Trophoblast cell (in vitro differentiated cells and primary cell): Measurements from ENCODE around the gene SGTA.
A peak's percentile ranks its signal among the peaks of the same experiment; 100 is the strongest.

Experiments used
- DNase-seq, 2 donors: peaks; one replicate each; pipeline ENCODE4 v3.0.0-alpha.2; 2016
- H2AFZ ChIP-seq: 2 replicates; pipeline ENCODE4 v1.6.1; 2013; ENCODE audit warnings: low read length, moderate library complexity, mild to moderate bottlenecking; ENCODE audit not compliant: insufficient read depth, poor library complexity
- H2AK5ac ChIP-seq: 2 replicates; pipeline ENCODE4 v1.6.1; 2013; ENCODE audit warnings: mild to moderate bottlenecking, low read length
- H2BK120ac ChIP-seq: 2 replicates; pipeline ENCODE4 v1.6.1; 2013; ENCODE audit warnings: low read length, mild to moderate bottlenecking, moderate library complexity; ENCODE audit not compliant: insufficient read depth, poor library complexity
- H2BK12ac ChIP-seq: 2 replicates; pipeline ENCODE4 v1.6.1; 2013; ENCODE audit warnings: mild to moderate bottlenecking, low read length, moderate library complexity
- H2BK5ac ChIP-seq: 2 replicates; pipeline ENCODE4 v1.6.1; 2013; ENCODE audit warnings: low read length, low read depth, moderate library complexity, mild to moderate bottlenecking; ENCODE audit not compliant: poor library complexity
- H3K14ac ChIP-seq: 2 replicates; pipeline ENCODE4 v1.6.1; 2013; ENCODE audit warnings: mild to moderate bottlenecking, low read length
- H3K18ac ChIP-seq: 2 replicates; pipeline ENCODE4 v1.6.1; 2013; ENCODE audit warnings: mild to moderate bottlenecking, low read length
- H3K23ac ChIP-seq: 2 replicates; pipeline ENCODE4 v1.6.1; 2013; ENCODE audit warnings: low read length
- H3K27ac ChIP-seq: 2 replicates; pipeline ENCODE4 v1.5.1; 2013; ENCODE audit warnings: low read depth, mild to moderate bottlenecking, inconsistent platforms, low read length, moderate library complexity
- H3K27me3 ChIP-seq: 2 replicates; pipeline ENCODE4 v1.6.1; 2013; ENCODE audit warnings: inconsistent platforms, mild to moderate bottlenecking, low read length, moderate library complexity; ENCODE audit not compliant: insufficient read depth
- H3K36me3 ChIP-seq, 2 experiments: 1 replicate in 1 of 2; 2 replicates in 1 of 2; pipeline ENCODE4 v1.6.1; 2013; ENCODE audit warnings: low read length in 2 of 2, mild to moderate bottlenecking in 2 of 2, moderate library complexity in 1 of 2; ENCODE audit not compliant: insufficient read depth in 2 of 2, control insufficient read depth in 1 of 2
- H3K4ac ChIP-seq: 2 replicates; pipeline ENCODE4 v1.6.1; 2013; ENCODE audit warnings: low read depth, mild to moderate bottlenecking, low read length, moderate library complexity
- H3K4me1 ChIP-seq, 2 experiments: 1 replicate in 1 of 2; 2 replicates in 1 of 2; pipeline ENCODE4 v1.6.1; 2013; ENCODE audit warnings: low read length in 2 of 2, mild to moderate bottlenecking in 2 of 2, moderate library complexity in 1 of 2; ENCODE audit not compliant: insufficient read depth in 2 of 2, control insufficient read depth in 1 of 2
- H3K4me2 ChIP-seq: 2 replicates; pipeline ENCODE4 v1.6.1; 2013; ENCODE audit warnings: inconsistent platforms, mild to moderate bottlenecking, low read length, moderate library complexity
- H3K4me3 ChIP-seq: 2 replicates; pipeline ENCODE4 v1.5.1; 2013; ENCODE audit warnings: mild to moderate bottlenecking, low read depth, low read length, inconsistent platforms
- H3K79me1 ChIP-seq: one replicate; pipeline ENCODE4 v1.6.1; 2013; ENCODE audit warnings: low read length
- H3K79me2 ChIP-seq: 2 replicates; pipeline ENCODE4 v1.6.1; 2013; ENCODE audit warnings: low read length, mild to moderate bottlenecking; ENCODE audit not compliant: control insufficient read depth, insufficient read depth, poor library complexity
- H3K9ac ChIP-seq: 2 replicates; pipeline ENCODE4 v1.6.1; 2013; ENCODE audit warnings: mild to moderate bottlenecking, low read length
- H3K9me3 ChIP-seq: 2 replicates; pipeline ENCODE4 v1.6.1; 2013; ENCODE audit warnings: low read depth, mild to moderate bottlenecking, control low read depth, inconsistent platforms, low read length; ENCODE audit not compliant: insufficient read depth
- H4K12ac ChIP-seq: 2 replicates; pipeline ENCODE4 v1.6.1; 2013; ENCODE audit warnings: low read depth, mild to moderate bottlenecking, low read length, moderate library complexity
- H4K8ac ChIP-seq: 2 replicates; pipeline ENCODE4 v1.6.1; 2013; ENCODE audit warnings: low read depth, mild to moderate bottlenecking, low read length, moderate library complexity
- H4K91ac ChIP-seq: one replicate; pipeline ENCODE4 v1.6.1; 2013; ENCODE audit warnings: low read depth, mild to moderate bottlenecking, low read length, moderate library complexity
- WGBS: extraction: QIAGEN DNeasy Blood & Tissue Kit; methylation state at CpG from one replicate; pipeline ENCODE4 v1.1.7; 2013; ENCODE audit warnings: missing lambda C conversion rate; ENCODE audit not compliant: insufficient read length, insufficient coverage; ENCODE audit errors: extremely low coverage; 5-methylcytosine and 5-hydroxymethylcytosine counted together

SGTA gene

GRCh38 chr19:2777952-2778683, 5.0 kb downstream of the SGTA start:
- H3K27me3 ChIP-seq: no peaks in the 10 kb centered on the region
- no peak overlapping the region for H3K14ac ChIP-seq
- H2BK5ac ChIP-seq: no peak overlapping the region
- no peak overlapping the region for H2BK120ac ChIP-seq
- peaks cover 12 to 16% of the 10 kb centered on the region in 2 experiments for H3K4me1 ChIP-seq
- H3K18ac ChIP-seq: no peak overlapping the region
- H3K79me2 ChIP-seq: peaks cover 66% of the 10 kb centered on the region
- H4K8ac ChIP-seq: no peak overlapping the region
- peaks cover 7% of the 10 kb centered on the region for H3K79me1 ChIP-seq
- no peak overlapping the region for H3K4me2 ChIP-seq
- H3K9me3 ChIP-seq: no peaks in the 10 kb centered on the region
- H3K36me3 ChIP-seq: peaks cover 25 to 33% of the 10 kb centered on the region in 2 experiments
- no peak overlapping the region for H3K27ac ChIP-seq
- H2AFZ ChIP-seq: no peak overlapping the region
- H3K4ac ChIP-seq: peak overlapping the region; percentile 90
- H4K91ac ChIP-seq: no peak overlapping the region
- no peak overlapping the region for H2BK12ac ChIP-seq
- no peak overlapping the region for H3K23ac ChIP-seq
- H4K12ac ChIP-seq: no peak overlapping the region
- DNase-seq: no peak
- no peak overlapping the region for H2AK5ac ChIP-seq
- WGBS: no CpG with 5 or more reads among the region's 19 CpGs
- H3K9ac ChIP-seq: no peak overlapping the region
- H3K4me3 ChIP-seq: no peak overlapping the region

GRCh38 chr19:2775556-2776430, 7.3 kb downstream of the SGTA start:
- Histone ChIP-seq H4K8ac (no peak overlapping the region), H3K9ac (no peak overlapping the region), H3K27ac (no peak overlapping the region), H3K4me3 (no peak overlapping the region), H4K12ac (no peak overlapping the region), H3K14ac (no peak overlapping the region), H3K79me2 (peaks cover 51% of the 10 kb centered on the region), H3K4me1 (peaks cover 21 to 22% of the 10 kb centered on the region in 2 experiments), H3K36me3 (peaks cover 34 to 43% of the 10 kb centered on the region in 2 experiments), H2BK120ac (no peak overlapping the region), H4K91ac (peak overlapping the region; percentile 7), H3K9me3 (no peaks in the 10 kb centered on the region), H3K23ac (no peak overlapping the region), H2BK5ac (no peak overlapping the region), H2AFZ (no peak overlapping the region), H3K18ac (no peak overlapping the region), H3K27me3 (no peaks in the 10 kb centered on the region), H2BK12ac (no peak overlapping the region), H3K79me1 (no peaks in the 10 kb centered on the region), H3K4ac (peak overlapping the region; percentile 96), H2AK5ac (no peak overlapping the region), H3K4me2 (no peak overlapping the region)
- DNase-seq: peak; percentile 26 to 44
- no CpG with 5 or more reads among the region's 29 CpGs for WGBS

GRCh38 chr19:2774953-2775555, 8.0 kb downstream of the SGTA start:
- Histone ChIP-seq H3K4me3 (no peak overlapping the region), H4K8ac (no peak overlapping the region), H3K9ac (no peak overlapping the region), H3K79me2 (peaks cover 47% of the 10 kb centered on the region), H3K4me2 (no peak overlapping the region), H3K79me1 (no peaks in the 10 kb centered on the region), H4K12ac (peak overlapping the region; percentile 31), H3K14ac (peak overlapping the region; percentile 28), H3K27ac (no peak overlapping the region), H3K27me3 (no peaks in the 10 kb centered on the region), H2AFZ (peak overlapping the region; percentile 17), H2BK5ac (peak overlapping the region; percentile 1), H2BK120ac (no peak overlapping the region), H3K36me3 (peaks cover 41 to 50% of the 10 kb centered on the region in 2 experiments), H3K4me1 (peaks cover 21 to 22% of the 10 kb centered on the region in 2 experiments), H2AK5ac (no peak overlapping the region), H3K4ac (peak overlapping the region; percentile 96), H2BK12ac (peak overlapping the region; percentile 17), H3K18ac (peak overlapping the region; percentile 25), H3K9me3 (no peaks in the 10 kb centered on the region), H4K91ac (peak overlapping the region; percentile 31), H3K23ac (no peak overlapping the region)
- no peak for DNase-seq
- WGBS: no CpG with 5 or more reads among the region's 24 CpGs

GRCh38 chr19:2774083-2774679, 8.9 kb downstream of the SGTA start:
- H3K27ac ChIP-seq: no peak overlapping the region
- no peaks in the 10 kb centered on the region for H3K27me3 ChIP-seq
- H3K36me3 ChIP-seq: peaks cover 41 to 50% of the 10 kb centered on the region in 2 experiments
- no peak overlapping the region for H4K12ac ChIP-seq
- H4K8ac ChIP-seq: no peak overlapping the region
- H2AFZ ChIP-seq: no peak overlapping the region
- no peak overlapping the region for H4K91ac ChIP-seq
- no peak overlapping the region for H2BK120ac ChIP-seq
- DNase-seq: no peak
- H3K14ac ChIP-seq: no peak overlapping the region
- no peak overlapping the region for H2BK5ac ChIP-seq
- H3K4me2 ChIP-seq: no peak overlapping the region
- H3K9ac ChIP-seq: no peak overlapping the region
- H2AK5ac ChIP-seq: no peak overlapping the region
- H3K79me2 ChIP-seq: peaks cover 39% of the 10 kb centered on the region
- H3K4me3 ChIP-seq: no peak overlapping the region
- no peak overlapping the region for H3K23ac ChIP-seq
- no CpG with 5 or more reads among the region's 32 CpGs for WGBS
- peaks cover 21 to 22% of the 10 kb centered on the region in 2 experiments for H3K4me1 ChIP-seq
- peak overlapping the region; percentile 96 for H3K4ac ChIP-seq
- no peak overlapping the region for H2BK12ac ChIP-seq
- H3K18ac ChIP-seq: no peak overlapping the region
- H3K79me1 ChIP-seq: no peaks in the 10 kb centered on the region
- no peaks in the 10 kb centered on the region for H3K9me3 ChIP-seq
